ENCODE measurements around the gene CD63.

Gene CD63

DNA sequence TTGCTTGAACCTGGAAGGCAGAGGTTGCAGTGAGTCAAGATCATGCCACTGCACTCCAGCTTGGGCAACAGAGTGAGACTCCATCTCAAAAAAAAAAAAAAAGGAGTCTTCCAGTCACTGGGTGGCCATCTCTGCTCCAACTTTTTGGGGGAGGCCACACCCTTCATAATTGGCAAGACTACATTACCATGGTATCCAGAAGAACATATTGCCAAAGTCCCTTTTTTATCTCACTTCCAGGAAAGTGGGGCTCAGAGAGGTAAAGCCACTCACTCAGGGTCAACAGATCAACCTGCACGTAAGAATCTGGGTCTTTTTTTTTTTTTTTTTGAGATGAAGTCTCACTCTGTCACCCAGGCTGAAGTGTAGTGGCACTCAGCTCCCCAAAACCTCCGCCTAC lies 5.0 kb upstream of the CD63 start:
- TF ChIP-seq, protein P1, sequence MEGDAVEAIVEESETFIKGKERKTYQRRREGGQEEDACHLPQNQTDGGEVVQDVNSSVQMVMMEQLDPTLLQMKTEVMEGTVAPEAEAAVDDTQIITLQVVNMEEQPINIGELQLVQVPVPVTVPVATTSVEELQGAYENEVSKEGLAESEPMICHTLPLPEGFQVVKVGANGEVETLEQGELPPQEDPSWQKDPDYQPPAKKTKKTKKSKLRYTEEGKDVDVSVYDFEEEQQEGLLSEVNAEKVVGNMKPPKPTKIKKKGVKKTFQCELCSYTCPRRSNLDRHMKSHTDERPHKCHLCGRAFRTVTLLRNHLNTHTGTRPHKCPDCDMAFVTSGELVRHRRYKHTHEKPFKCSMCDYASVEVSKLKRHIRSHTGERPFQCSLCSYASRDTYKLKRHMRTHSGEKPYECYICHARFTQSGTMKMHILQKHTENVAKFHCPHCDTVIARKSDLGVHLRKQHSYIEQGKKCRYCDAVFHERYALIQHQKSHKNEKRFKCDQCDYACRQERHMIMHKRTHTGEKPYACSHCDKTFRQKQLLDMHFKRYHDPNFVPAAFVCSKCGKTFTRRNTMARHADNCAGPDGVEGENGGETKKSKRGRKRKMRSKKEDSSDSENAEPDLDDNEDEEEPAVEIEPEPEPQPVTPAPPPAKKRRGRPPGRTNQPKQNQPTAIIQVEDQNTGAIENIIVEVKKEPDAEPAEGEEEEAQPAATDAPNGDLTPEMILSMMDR (IDR thresholded peaks at IDR 0.05; ENCODE audit: borderline replicate concordance, control extremely low read depth, extremely low read depth, insufficient read depth, missing control alignments), result no peak
- no peak for DNase-seq (ENCODE audit: low spot score)
- in situ Hi-C loops (cut with MboI; ENCODE audit: low sequenced_read_pairs, unreplicated experiment), result loop anchor here (10.0 kb wide), 2 partner anchors 211 to 301 kb away; no protein-coding TSS in a partner anchor

GRCh38 chr12:55733021-55733555 lies 4.3 kb upstream of the CD63 start:
- in situ Hi-C loops (cut with MboI; ENCODE audit: low sequenced_read_pairs, unreplicated experiment), result loop anchor here (10.0 kb wide), 2 partner anchors 212 to 302 kb away; no protein-coding TSS in a partner anchor
- TF ChIP-seq, protein P1 (IDR thresholded peaks at IDR 0.05; ENCODE audit: borderline replicate concordance, control extremely low read depth, extremely low read depth, insufficient read depth, missing control alignments), result no peak
- DNase-seq (ENCODE audit: low spot score), result no peak

- DNase-seq (ENCODE audit: low spot score), result no peak
- in situ Hi-C loops (cut with MboI; ENCODE audit: low sequenced_read_pairs, unreplicated experiment), result loop anchor here (10.0 kb wide), 2 partner anchors 213 to 303 kb away; no protein-coding TSS in a partner anchor
- TF ChIP-seq, protein P1 (IDR thresholded peaks at IDR 0.05; ENCODE audit: borderline replicate concordance, control extremely low read depth, extremely low read depth, insufficient read depth, missing control alignments), result no peak
These were observed 3.5 kb upstream of the CD63 start for GRCh38 chr12:55732288-55732687.

- TF ChIP-seq, protein P1 (IDR thresholded peaks at IDR 0.05; ENCODE audit: borderline replicate concordance, control extremely low read depth, extremely low read depth, insufficient read depth, missing control alignments), result no peak
- DNase-seq (ENCODE audit: low spot score), result peak; percentile 73
- in situ Hi-C loops (cut with MboI; ENCODE audit: low sequenced_read_pairs, unreplicated experiment), result loop anchor here (10.0 kb wide), 2 partner anchors 215 to 305 kb away; no protein-coding TSS in a partner anchor
These were observed 1.3 kb upstream of the CD63 start for GRCh38 chr12:55729819-55730818.

GRCh38 chr12:55728186-55728938 lies 447 bp downstream of the CD63 start:
- in situ Hi-C loops (cut with MboI; ENCODE audit: low sequenced_read_pairs, unreplicated experiment), result no loop called here
- TF ChIP-seq, protein P1 (IDR thresholded peaks at IDR 0.05; ENCODE audit: borderline replicate concordance, control extremely low read depth, extremely low read depth, insufficient read depth, missing control alignments), result no peak
- no peak for DNase-seq (ENCODE audit: low spot score)

GRCh38 chr12:55727643-55728185 lies 1.1 kb downstream of the CD63 start:
- in situ Hi-C loops (cut with MboI; ENCODE audit: low sequenced_read_pairs, unreplicated experiment), result no loop called here
- no peak for DNase-seq (ENCODE audit: low spot score)
- TF ChIP-seq, protein P1 (IDR thresholded peaks at IDR 0.05; ENCODE audit: borderline replicate concordance, control extremely low read depth, extremely low read depth, insufficient read depth, missing control alignments), result no peak
